Mononuclear cell (primary cell): ENCODE results near the gene BMP3. TPM values are rescaled to one million over a fixed set of nuclear protein-coding genes. Genes with fewer than 3 reads are reported as not detected.
A peak's percentile ranks its signal among the peaks of the same experiment; 100 is the strongest.
"Not testable (repeated sequence)": the region's sequence is repeated elsewhere in the genome, so short reads cannot be mapped to it uniquely, and the experiment has no call there.

Source experiments
- H3K27me3 ChIP-seq: 2 replicates; pipeline ENCODE4 v1.6.0; 2011; ENCODE audit warnings: low read length, control low read depth; ENCODE audit not compliant: insufficient read depth
- H3K4me1 ChIP-seq: 2 replicates; pipeline ENCODE4 v1.5.1; 2011; ENCODE audit warnings: mild to moderate bottlenecking, low read length, control low read depth; ENCODE audit not compliant: insufficient read depth
- H3K4me3 ChIP-seq: 2 replicates; pipeline ENCODE4 v1.5.1; 2011; ENCODE audit warnings: mild to moderate bottlenecking, low read length, moderate library complexity
- H3K9me3 ChIP-seq: 2 replicates; pipeline ENCODE4 v1.5.1; 2011; ENCODE audit warnings: low read depth, mild to moderate bottlenecking, control low read depth, low read length
- total RNA-seq: library from RNA; depleted of rRNA; stranded (reverse); fragments of >200 nt; gene quantifications from one replicate; pipeline ENCODE4 v1.2.3, GENCODE V29; 2012

Gene BMP3
- total RNA-seq = 0.10 TPM

- peak within 1 kb of the TSS; percentile 22 for H3K4me3 ChIP-seq
- peaks cover 73% of the 10 kb centered on the region for H3K27me3 ChIP-seq
- no peaks in the 10 kb centered on the region for H3K9me3 ChIP-seq
- peaks cover 20% of the 10 kb centered on the region for H3K4me1 ChIP-seq
These were observed at the start of gene BMP3 for GRCh38 chr4:81030061-81030980. Gene BMP3, plus strand, starts transcription at chr4:81030708. Its CDS starts 577 bp downstream, at chr4:81031285.

GRCh38 chr4:80986011-80986410, 44.5 kb upstream of the BMP3 start:
- Histone ChIP-seq H3K9me3 (no peaks in the 10 kb centered on the region), H3K27me3 (no peaks in the 10 kb centered on the region), H3K4me3 (no peak overlapping the region), H3K4me1 (no peaks in the 10 kb centered on the region)

- Histone ChIP-seq H3K9me3 (no peaks in the 10 kb centered on the region), H3K4me3 (no peak overlapping the region), H3K4me1 (no peaks in the 10 kb centered on the region)
These were observed 40.5 kb upstream of the BMP3 start for GRCh38 chr4:80989921-80990544.

GRCh38 chr4:80990851-80991250, 39.7 kb upstream of the BMP3 start:
- no peaks in the 10 kb centered on the region for H3K27me3 ChIP-seq
- H3K4me3 ChIP-seq = no peak overlapping the region
- H3K9me3 ChIP-seq = no peaks in the 10 kb centered on the region
- H3K4me1 ChIP-seq = no peaks in the 10 kb centered on the region

More at GRCh38 chr4:80989921-80990544, 40.5 kb upstream of the BMP3 start:
- H3K27me3 ChIP-seq = no peaks in the 10 kb centered on the region

- H3K27me3 ChIP-seq = no peaks in the 10 kb centered on the region
- H3K4me1 ChIP-seq = peaks cover 7% of the 10 kb centered on the region
- no peak overlapping the region for H3K4me3 ChIP-seq
- H3K9me3 ChIP-seq = no peaks in the 10 kb centered on the region
These were observed 30.6 kb upstream of the BMP3 start for GRCh38 chr4:80999943-81000342.

- Histone ChIP-seq H3K27me3 (no peaks in the 10 kb centered on the region), H3K4me1 (peaks cover 7% of the 10 kb centered on the region), H3K4me3 (no peak overlapping the region), H3K9me3 (no peaks in the 10 kb centered on the region)
These were observed 26.9 kb upstream of the BMP3 start for GRCh38 chr4:81003597-81004111.

GRCh38 chr4:81007417-81007816, 23.1 kb upstream of the BMP3 start:
- no peaks in the 10 kb centered on the region for H3K9me3 ChIP-seq

GRCh38 chr4:81016566-81016965, 13.9 kb upstream of the BMP3 start:
- H3K4me1 ChIP-seq = not testable (repeated sequence)

More at GRCh38 chr4:81007417-81007816, 23.1 kb upstream of the BMP3 start:
- Histone ChIP-seq H3K4me1 (peaks cover 7% of the 10 kb centered on the region), H3K27me3 (no peaks in the 10 kb centered on the region), H3K4me3 (no peak overlapping the region)

GRCh38 chr4:81019006-81019405, 11.5 kb upstream of the BMP3 start:
- Histone ChIP-seq H3K4me3 (no peak overlapping the region), H3K27me3 (peaks cover 5% of the 10 kb centered on the region), H3K9me3 (no peaks in the 10 kb centered on the region)

More at GRCh38 chr4:81016566-81016965, 13.9 kb upstream of the BMP3 start:
- H3K4me3 ChIP-seq, H3K9me3 ChIP-seq, H3K27me3 ChIP-seq: not testable (repeated sequence)

GRCh38 chr4:81021142-81021944, 9.2 kb upstream of the BMP3 start:
- Histone ChIP-seq H3K27me3 (peaks cover 19% of the 10 kb centered on the region), H3K4me1 (no peaks in the 10 kb centered on the region), H3K4me3 (no peak overlapping the region), H3K9me3 (no peaks in the 10 kb centered on the region)

More at GRCh38 chr4:81019006-81019405, 11.5 kb upstream of the BMP3 start:
- no peaks in the 10 kb centered on the region for H3K4me1 ChIP-seq

- Histone ChIP-seq H3K9me3 (no peaks in the 10 kb centered on the region), H3K4me3 (no peak overlapping the region), H3K4me1 (no peaks in the 10 kb centered on the region), H3K27me3 (peaks cover 19% of the 10 kb centered on the region)
These were observed 8.5 kb upstream of the BMP3 start for GRCh38 chr4:81021981-81022380.

- H3K4me1 ChIP-seq = no peaks in the 10 kb centered on the region
- H3K4me3 ChIP-seq = no peak overlapping the region
- H3K27me3 ChIP-seq = peaks cover 28% of the 10 kb centered on the region
- H3K9me3 ChIP-seq = no peaks in the 10 kb centered on the region
These were observed 7.0 kb upstream of the BMP3 start for GRCh38 chr4:81023484-81023883.

GRCh38 chr4:81030981-81031791, 678 bp downstream of the BMP3 start:
- Histone ChIP-seq H3K4me1 (peaks cover 20% of the 10 kb centered on the region), H3K9me3 (no peaks in the 10 kb centered on the region), H3K27me3 (peaks cover 74% of the 10 kb centered on the region), H3K4me3 (peak overlapping the region; percentile 22)
